OCI-LY7 (cell line): Measurements from ENCODE around the gene DPYSL5. TPM values are rescaled to one million over a fixed set of nuclear protein-coding genes. Genes with fewer than 3 reads are reported as not detected.

Source experiments
- BruUV-seq: library from RNA; stranded (reverse); fragments of 400-500 nt; replicated peaks from 2 replicates; lab custom pipeline; 2021; lab: Mats Ljungman, UMichigan
- CTCF ChIA-PET: fragments of 300-600 bp; sonication (Branson Sonifier 250); formaldehyde crosslinking; loops from one replicate; lab custom pipeline; 2022; ENCODE audit warnings: antibody characterized with exemption; ENCODE audit not compliant: unreplicated experiment; lab: Charles Lee
- POLR2A ChIA-PET: fragments of 300-600 bp; sonication (Branson Sonifier 250); formaldehyde crosslinking; loops from one replicate; lab custom pipeline; 2022; ENCODE audit warnings: antibody characterized with exemption; lab: Charles Lee
- DNase-seq: peaks from one replicate; pipeline ENCODE4 v3.0.0-alpha.2; 2015; ENCODE audit warnings: low spot score
- H2AFZ ChIP-seq: fragments of 200-600 bp; sonication (generic), shearing (Covaris generic); 2 replicates; pipeline ENCODE4 v1.6.1; 2014; ENCODE audit warnings: mild to moderate bottlenecking, antibody characterized with exemption, low read length, moderate library complexity
- H3K27ac ChIP-seq: fragments of 200-600 bp; sonication (generic); 2 replicates; pipeline ENCODE4 v1.5.1; 2014; ENCODE audit warnings: mixed run types, low read depth, mild to moderate bottlenecking, moderate library complexity, low read length, inconsistent platforms; ENCODE audit not compliant: poor library complexity, severe bottlenecking
- H3K36me3 ChIP-seq: fragments of 200-600 bp; sonication (generic); 2 replicates; pipeline ENCODE4 v1.6.1; 2014; ENCODE audit warnings: mild to moderate bottlenecking, antibody characterized with exemption, low read length, moderate library complexity, mixed read lengths; ENCODE audit not compliant: insufficient read depth
- H3K4me1 ChIP-seq: fragments of 200-600 bp; sonication (generic); 2 replicates; pipeline ENCODE4 v1.5.1; 2014; ENCODE audit warnings: mild to moderate bottlenecking, low read length; ENCODE audit not compliant: insufficient read depth, poor library complexity, severe bottlenecking
- H3K4me2 ChIP-seq: fragments of 200-600 bp; sonication (generic); 2 replicates; pipeline ENCODE4 v1.6.1; 2014; ENCODE audit warnings: mild to moderate bottlenecking, low read length
- H3K4me3 ChIP-seq: fragments of 200-600 bp; sonication (generic); 2 replicates; pipeline ENCODE4 v1.5.1; 2014; ENCODE audit warnings: mild to moderate bottlenecking, low read depth, low read length; ENCODE audit not compliant: poor library complexity, severe bottlenecking
- H3K79me2 ChIP-seq: fragments of 200-600 bp; sonication (generic); 2 replicates; pipeline ENCODE4 v1.6.1; 2016; ENCODE audit warnings: low read depth, mild to moderate bottlenecking, low read length, moderate library complexity, mixed read lengths; ENCODE audit not compliant: insufficient read depth
- H3K9me2 ChIP-seq: fragments of 200-600 bp; sonication (generic); 2 replicates; pipeline ENCODE4 v1.6.1; 2016; ENCODE audit warnings: mild to moderate bottlenecking, low read length, mixed read lengths; ENCODE audit not compliant: insufficient read depth
- H3K9me3 ChIP-seq: fragments of 200-600 bp; sonication (generic); 2 replicates; pipeline ENCODE4 v1.6.1; 2014; ENCODE audit warnings: mild to moderate bottlenecking, mixed run types, low read length, mixed read lengths
- H4K20me1 ChIP-seq: fragments of 200-600 bp; sonication (generic); 2 replicates; pipeline ENCODE4 v1.6.1; 2014; ENCODE audit warnings: mild to moderate bottlenecking, antibody characterized with exemption, low read length, moderate library complexity, mixed read lengths; ENCODE audit not compliant: insufficient read depth
- EZH2phosphoT487 ChIP-seq: fragments of 200-600 bp; sonication (generic); IDR thresholded peaks from 2 replicates; pipeline ENCODE4 v1.6.1; 2018; ENCODE audit warnings: low read depth, borderline replicate concordance, mild to moderate bottlenecking, mixed run types, antibody characterized with exemption, low read length, moderate library complexity, mixed read lengths
- intact Hi-C: fragments of 100-400 bp; cut with micrococcal nuclease; formaldehyde crosslinking; loops from one replicate; pipeline ENCODE4 v1.10.0; 2022; ENCODE audit not compliant: unreplicated experiment
- total RNA-seq, 2 experiments: library from RNA; depleted of rRNA in 1 of 2; stranded (reverse); fragments of >200 nt in 1 of 2; shearing (Covaris generic) in 1 of 2; gene quantifications; 2 replicates each; pipeline ENCODE4 v1.2.3, GENCODE V29; 2014 to 2022
- TF ChIP-seq, protein P1 (sequence below): fragments of 200-600 bp; sonication (generic); conservative IDR thresholded peaks from 2 replicates; pipeline ENCODE4 v1.5.1; 2014; ENCODE audit warnings: mild to moderate bottlenecking, antibody characterized with exemption, low read length, moderate library complexity, mixed read lengths

Gene DPYSL5
- total RNA-seq, 2 experiments from 2014 or later, result not detected

DNA sequence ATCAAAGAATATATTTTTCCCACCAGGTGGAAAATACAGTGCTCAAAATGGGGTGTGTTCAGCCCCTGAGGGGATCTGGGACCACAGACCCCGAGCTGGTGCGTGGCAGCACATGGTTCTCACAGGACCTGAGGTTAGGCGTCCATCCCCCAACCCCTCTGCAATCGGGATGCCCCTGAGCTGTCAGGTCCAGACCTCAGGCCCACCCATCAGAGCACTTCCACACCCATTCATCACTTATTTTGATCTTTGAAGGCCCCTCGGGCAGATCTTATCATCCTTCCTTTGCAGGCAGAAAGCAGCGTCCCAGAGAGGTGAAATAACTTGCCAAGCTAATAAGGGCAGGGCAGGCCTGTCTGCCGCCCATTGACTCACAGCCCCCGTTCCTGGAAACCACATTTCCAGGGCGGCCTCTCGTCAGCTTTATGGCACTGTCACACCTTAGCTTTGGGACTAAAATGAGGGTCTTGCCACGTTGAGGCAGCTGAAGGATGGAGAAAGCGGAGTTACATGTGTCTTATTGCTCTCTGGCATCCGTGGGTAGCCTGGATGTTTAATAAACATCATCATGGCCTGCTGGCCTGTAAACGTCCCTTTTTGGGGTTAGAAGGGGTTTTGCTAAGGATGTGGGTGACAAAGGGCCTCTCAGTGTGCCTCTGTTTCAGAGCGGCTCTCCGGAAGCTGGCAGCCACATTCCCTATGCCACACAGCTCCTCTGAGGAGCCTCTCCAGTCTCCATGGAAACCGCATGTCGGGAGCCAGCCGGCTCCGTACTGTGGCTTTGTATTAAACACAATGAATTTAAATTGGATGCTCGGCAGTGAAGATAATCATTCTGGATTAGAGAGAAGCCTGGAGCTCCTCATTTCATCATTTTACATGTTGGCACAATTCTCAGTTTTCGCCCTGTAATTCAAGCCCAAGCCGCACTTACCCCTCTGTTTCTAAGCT is 64.3 kb downstream of the DPYSL5 start:
- Histone ChIP-seq H2AFZ (no peak overlapping the region), H3K79me2 (no peaks in the 10 kb centered on the region), H3K4me3 (no peak overlapping the region), H3K27ac (no peak overlapping the region), H3K4me2 (no peak overlapping the region), H4K20me1 (no peaks in the 10 kb centered on the region), H3K9me3 (no peaks in the 10 kb centered on the region), H3K36me3 (no peaks in the 10 kb centered on the region), H3K4me1 (no peaks in the 10 kb centered on the region), H3K9me2 (no peaks in the 10 kb centered on the region)
- ChIA-PET CTCF (no interaction called here), POLR2A (interaction anchor here (0.6 kb wide), 1 partner anchor 15 kb away, joined by 3 read pairs; no protein-coding TSS in a partner anchor)
- no peak for DNase-seq
- intact Hi-C loops, result no loop called here
- TF ChIP-seq, protein P1, sequence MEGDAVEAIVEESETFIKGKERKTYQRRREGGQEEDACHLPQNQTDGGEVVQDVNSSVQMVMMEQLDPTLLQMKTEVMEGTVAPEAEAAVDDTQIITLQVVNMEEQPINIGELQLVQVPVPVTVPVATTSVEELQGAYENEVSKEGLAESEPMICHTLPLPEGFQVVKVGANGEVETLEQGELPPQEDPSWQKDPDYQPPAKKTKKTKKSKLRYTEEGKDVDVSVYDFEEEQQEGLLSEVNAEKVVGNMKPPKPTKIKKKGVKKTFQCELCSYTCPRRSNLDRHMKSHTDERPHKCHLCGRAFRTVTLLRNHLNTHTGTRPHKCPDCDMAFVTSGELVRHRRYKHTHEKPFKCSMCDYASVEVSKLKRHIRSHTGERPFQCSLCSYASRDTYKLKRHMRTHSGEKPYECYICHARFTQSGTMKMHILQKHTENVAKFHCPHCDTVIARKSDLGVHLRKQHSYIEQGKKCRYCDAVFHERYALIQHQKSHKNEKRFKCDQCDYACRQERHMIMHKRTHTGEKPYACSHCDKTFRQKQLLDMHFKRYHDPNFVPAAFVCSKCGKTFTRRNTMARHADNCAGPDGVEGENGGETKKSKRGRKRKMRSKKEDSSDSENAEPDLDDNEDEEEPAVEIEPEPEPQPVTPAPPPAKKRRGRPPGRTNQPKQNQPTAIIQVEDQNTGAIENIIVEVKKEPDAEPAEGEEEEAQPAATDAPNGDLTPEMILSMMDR, result no peak
- no peak for TF ChIP-seq EZH2phosphoT487
- BruUV-seq, result no TSS peak

- Histone ChIP-seq H3K4me3 (no peak overlapping the region), H2AFZ (no peak overlapping the region), H3K4me2 (no peak overlapping the region), H3K9me2 (no peaks in the 10 kb centered on the region), H3K4me1 (no peaks in the 10 kb centered on the region), H3K27ac (no peak overlapping the region), H3K36me3 (no peaks in the 10 kb centered on the region), H4K20me1 (no peaks in the 10 kb centered on the region), H3K79me2 (no peaks in the 10 kb centered on the region), H3K9me3 (no peaks in the 10 kb centered on the region)
- ChIA-PET CTCF (no interaction called here), POLR2A (interaction anchor here (0.6 kb wide), 1 partner anchor 1206 kb away, joined by 5 read pairs; no protein-coding TSS in a partner anchor)
- BruUV-seq, result no TSS peak
- TF ChIP-seq, protein P1, result no peak
- no peak for TF ChIP-seq EZH2phosphoT487
- DNase-seq, result no peak
- intact Hi-C loops, result no loop called here
These were observed 65.7 kb downstream of the DPYSL5 start for GRCh38 chr2:26913606-26913998.
